CD4-positive, alpha-beta memory T cell (primary cell): ENCODE results near the gene PFDN1. TPM values are rescaled to one million over a fixed set of nuclear protein-coding genes. Genes with fewer than 3 reads are reported as not detected.

Source experiments
- CTCF ChIA-PET: fragments of 350-600 bp; sonication (Branson Sonifier 250); formaldehyde crosslinking; loops from one replicate; lab custom pipeline; 2021; ENCODE audit warnings: inconsistent platforms; ENCODE audit not compliant: partially characterized antibody; lab: Charles Lee
- POLR2A ChIA-PET: fragments of 350-600 bp; sonication (Branson Sonifier 250); formaldehyde crosslinking; loops from one replicate; lab custom pipeline; 2021; ENCODE audit not compliant: partially characterized antibody; lab: Charles Lee
- DNase-seq, 5 donors: peaks; one replicate each; pipeline versions ENCODE4 v3.0.0 to v3.0.0-alpha.2; 2020 to 2022; ENCODE audit warnings: mixed read lengths in 1 of 5
- H3K27ac ChIP-seq: one replicate; pipeline ENCODE4 v1.7.0; 2013; ENCODE audit warnings: low read depth, low read length
- H3K27me3 ChIP-seq: 2 replicates; pipeline ENCODE4 v1.7.0; 2013; ENCODE audit warnings: mild to moderate bottlenecking, low read length, moderate library complexity; ENCODE audit not compliant: insufficient read depth
- H3K36me3 ChIP-seq: 2 replicates; pipeline ENCODE4 v1.7.0; 2013; ENCODE audit warnings: mild to moderate bottlenecking, low read length, moderate library complexity; ENCODE audit not compliant: insufficient read depth
- H3K4me1 ChIP-seq: 2 replicates; pipeline ENCODE4 v1.7.0; 2013; ENCODE audit warnings: mild to moderate bottlenecking, low read length, moderate library complexity; ENCODE audit not compliant: insufficient read depth
- H3K4me3 ChIP-seq, 2 donors: one replicate each; pipeline ENCODE4 v1.7.0; 2013; ENCODE audit warnings: low read length in 2 of 2, mild to moderate bottlenecking in 1 of 2
- H3K9me3 ChIP-seq, 2 donors: one replicate each; pipeline ENCODE4 v1.7.0; 2013; ENCODE audit warnings: low read length in 2 of 2, control low read depth in 1 of 2; ENCODE audit not compliant: control insufficient read depth in 1 of 2
- H3K27ac Mint-ChIP-seq, 7 donors: one replicate each; pipeline ENCODE4 v1.8.0; 2020 to 2021; ENCODE audit warnings: mixed read lengths in 7 of 7, mild to moderate bottlenecking in 6 of 7, inconsistent platforms in 3 of 7, moderate library complexity in 3 of 7
- H3K27me3 Mint-ChIP-seq, 2 donors: one replicate each; pipeline ENCODE4 v1.8.0; 2020 to 2021; ENCODE audit warnings: mixed read lengths in 2 of 2
- H3K36me3 Mint-ChIP-seq, 2 donors: one replicate each; pipeline ENCODE4 v1.8.0; 2020 to 2021; ENCODE audit warnings: mixed read lengths in 2 of 2, inconsistent platforms in 1 of 2, mild to moderate bottlenecking in 1 of 2
- H3K4me1 Mint-ChIP-seq, 4 donors: one replicate each; pipeline ENCODE4 v1.8.0; 2020 to 2021; ENCODE audit warnings: mixed read lengths in 4 of 4, mild to moderate bottlenecking in 1 of 4
- H3K4me3 Mint-ChIP-seq, 8 donors: one replicate each; pipeline ENCODE4 v1.8.0; 2020 to 2021; ENCODE audit warnings: mixed read lengths in 8 of 8, mild to moderate bottlenecking in 7 of 8, moderate library complexity in 6 of 8, inconsistent platforms in 3 of 8
- H3K9me3 Mint-ChIP-seq, 8 donors: one replicate each; pipeline ENCODE4 v1.8.0; 2020 to 2021; ENCODE audit warnings: mixed read lengths in 8 of 8, mild to moderate bottlenecking in 5 of 8, inconsistent platforms in 3 of 8, moderate library complexity in 1 of 8
- intact Hi-C: fragments of 100-400 bp; cut with micrococcal nuclease; formaldehyde crosslinking; loops from one replicate; pipeline ENCODE4 v1.15.1; 2023
- polyA plus RNA-seq, 2 donors: library from polyadenylated mRNA; unstranded; fragments of 300-500 nt; fragmentation: Illumina TruSeq; gene quantifications; one replicate each; pipeline ENCODE4 v1.2.3, GENCODE V29; 2021
- total RNA-seq, 2 experiments: library from RNA; stranded (reverse); gene quantifications; one replicate each; pipeline ENCODE4 v1.2.3, GENCODE V29; 2021

Gene PFDN1
- total and polyA plus RNA-seq, 4 experiments from 2014 or later, result 24.8 to 223 (median 70.9) TPM

DNA sequence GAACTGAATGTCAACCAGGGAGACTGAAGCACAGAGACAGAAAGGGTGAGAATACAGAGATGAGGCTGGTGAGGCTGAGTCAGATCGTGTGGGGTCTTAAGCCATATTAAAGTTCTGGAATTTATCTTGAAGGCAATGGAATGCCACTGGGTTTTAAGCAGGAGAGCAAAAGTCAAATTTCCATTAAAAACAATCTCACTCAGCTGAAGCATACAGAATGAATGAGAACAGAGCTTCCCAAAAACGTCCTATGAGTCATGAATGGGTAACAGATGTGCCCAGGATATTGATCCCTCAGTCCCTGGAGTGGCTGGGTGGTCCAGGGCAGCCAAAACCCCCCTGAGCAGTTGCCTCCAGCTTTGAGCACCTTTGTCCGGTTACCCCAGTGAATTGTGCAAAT lies 44.9 kb downstream of the PFDN1 start:
- CTCF ChIA-PET, result interaction anchor here (1.0 to 5.7 kb wide), 5 partner anchors 14 to 100 kb away, joined by 3 to 37 read pairs (median 3); no protein-coding TSS in a partner anchor
- peak overlapping the region; percentile 54 to 94 (median 91) for H3K27ac Mint-ChIP-seq
- H3K9me3 ChIP-seq, result no peaks in the 10 kb centered on the region
- peak overlapping the region; percentile 12 for H3K27ac ChIP-seq
- DNase-seq, result no peak
- H3K27me3 ChIP-seq, result no peaks in the 10 kb centered on the region
- peaks cover 0 to 3% (median 0%) of the 10 kb centered on the region in 8 donors for H3K9me3 Mint-ChIP-seq
- H3K36me3 Mint-ChIP-seq, result peaks cover 28 to 31% of the 10 kb centered on the region in 2 donors
- H3K4me1 ChIP-seq, result peaks cover 66% of the 10 kb centered on the region
- POLR2A ChIA-PET, result interaction anchor here (0.7 kb wide), 1 partner anchor 13 kb away, joined by 3 read pairs; no protein-coding TSS in a partner anchor
- intact Hi-C loops, result loop anchor here (5.0 kb wide), 1 partner anchor 39 kb away; no protein-coding TSS in a partner anchor
- H3K36me3 ChIP-seq, result no peaks in the 10 kb centered on the region
- H3K4me3 Mint-ChIP-seq, result peak overlapping the region in 5 of 8 donors; percentile 2 to 43 (median 10)
- H3K4me1 Mint-ChIP-seq, result peaks cover 38 to 50% (median 42%) of the 10 kb centered on the region in 4 donors
- H3K4me3 ChIP-seq, result no peak overlapping the region
- no peaks in the 10 kb centered on the region for H3K27me3 Mint-ChIP-seq

DNA sequence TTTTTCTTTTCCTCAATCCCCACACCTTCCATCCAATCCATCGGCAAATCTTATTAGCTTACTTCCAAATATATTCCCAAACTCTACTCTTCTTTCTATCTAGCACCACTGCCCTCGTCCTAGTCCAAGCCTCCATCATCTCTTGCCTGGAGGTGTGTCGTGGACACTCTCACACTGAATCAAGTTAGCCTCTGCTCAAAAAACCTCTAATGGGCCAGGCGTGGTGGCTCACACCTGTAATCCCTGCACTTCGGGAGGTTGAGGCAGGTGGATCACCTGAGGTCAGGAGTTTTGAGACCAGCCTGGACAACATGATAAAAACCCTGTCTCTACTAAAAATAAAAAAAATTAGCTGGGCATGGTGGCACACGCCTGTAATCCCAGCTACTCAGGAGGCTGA lies 46.2 kb downstream of the PFDN1 start:
- POLR2A ChIA-PET, result no interaction called here
- peaks cover 31 to 53% (median 47%) of the 10 kb centered on the region in 4 donors for H3K4me1 Mint-ChIP-seq
- DNase-seq, result no peak
- H3K27ac Mint-ChIP-seq, result no peak overlapping the region
- peaks cover 21 to 27% of the 10 kb centered on the region in 2 donors for H3K36me3 Mint-ChIP-seq
- CTCF ChIA-PET, result interaction anchor here (1.3 to 5.7 kb wide), 5 partner anchors 13 to 95 kb away, joined by 5 to 37 read pairs (median 6); partner anchors contain the start of gene HBEGF
- H3K4me3 Mint-ChIP-seq, result no peak overlapping the region
- H3K27me3 ChIP-seq, result no peaks in the 10 kb centered on the region
- intact Hi-C loops, result loop anchor here (5.0 kb wide), 1 partner anchor 41 kb away; no protein-coding TSS in a partner anchor
- no peaks in the 10 kb centered on the region for H3K9me3 ChIP-seq
- H3K36me3 ChIP-seq, result no peaks in the 10 kb centered on the region
- H3K27me3 Mint-ChIP-seq, result no peaks in the 10 kb centered on the region
- H3K27ac ChIP-seq, result no peak overlapping the region
- peaks cover 0 to 3% (median 0%) of the 10 kb centered on the region in 8 donors for H3K9me3 Mint-ChIP-seq
- H3K4me3 ChIP-seq, result no peak overlapping the region
- peaks cover 72% of the 10 kb centered on the region for H3K4me1 ChIP-seq

DNA sequence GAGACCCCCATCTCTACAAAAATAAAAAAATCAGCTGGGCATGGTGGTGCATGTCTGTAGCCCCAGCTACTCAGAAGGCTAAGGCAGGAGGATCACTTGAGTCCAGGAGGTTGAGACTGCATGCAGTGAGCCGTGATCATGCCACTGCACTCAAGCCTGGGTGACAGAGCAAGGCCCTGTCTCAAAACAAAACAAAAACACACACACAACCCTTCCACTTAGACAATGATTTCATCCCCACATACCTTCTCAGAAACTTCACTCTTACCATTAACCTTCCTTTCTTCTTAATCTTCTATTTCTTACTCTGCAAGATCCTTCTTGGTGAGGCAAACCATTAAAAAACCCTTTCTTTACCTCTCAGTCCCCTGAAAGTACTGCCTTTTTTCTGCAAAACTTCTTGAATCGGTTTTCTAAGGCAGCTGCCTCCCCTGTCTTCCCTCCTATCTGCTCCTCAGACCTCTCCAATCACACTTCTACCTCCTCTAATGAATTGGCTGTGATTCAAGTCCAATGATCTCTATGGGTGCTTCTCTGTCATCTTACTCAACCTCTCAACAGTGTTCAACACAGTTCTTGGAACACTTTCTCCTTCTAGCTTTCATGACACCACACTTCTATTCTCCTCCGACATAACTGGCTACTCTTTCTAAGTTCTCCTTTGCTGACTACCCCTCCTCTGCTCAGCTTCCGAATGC lies 47.3 kb downstream of the PFDN1 start:
- Histone ChIP-seq H3K9me3 (no peaks in the 10 kb centered on the region), H3K27ac (no peak overlapping the region), H3K4me3 (no peak overlapping the region), H3K4me1 (peaks cover 73% of the 10 kb centered on the region), H3K36me3 (no peaks in the 10 kb centered on the region), H3K27me3 (no peaks in the 10 kb centered on the region)
- intact Hi-C loops, result loop anchor here (5.0 kb wide), 1 partner anchor 42 kb away; no protein-coding TSS in a partner anchor
- no peaks in the 10 kb centered on the region for H3K27me3 Mint-ChIP-seq
- H3K36me3 Mint-ChIP-seq, result peaks cover 14 to 28% of the 10 kb centered on the region in 2 donors
- H3K27ac Mint-ChIP-seq, result no peak overlapping the region
- ChIA-PET POLR2A (no interaction called here), CTCF (interaction anchor here (0.8 to 5.7 kb wide), 6 partner anchors 9 to 108 kb away, joined by 3 to 37 read pairs (median 4); partner anchors contain the start of gene HBEGF)
- no peak for DNase-seq
- no peak overlapping the region for H3K4me3 Mint-ChIP-seq
- peaks cover 0 to 3% (median 0%) of the 10 kb centered on the region in 8 donors for H3K9me3 Mint-ChIP-seq
- peaks cover 26 to 53% (median 49%) of the 10 kb centered on the region in 4 donors for H3K4me1 Mint-ChIP-seq

GRCh38 chr5:140253985-140254384 lies 48.9 kb downstream of the PFDN1 start:
- Mint-ChIP-seq H3K27ac (peak overlapping the region in 2 of 7 donors; percentile 11 to 50), H3K9me3 (no peaks in the 10 kb centered on the region), H3K36me3 (peaks cover 6 to 23% of the 10 kb centered on the region in 2 donors), H3K4me3 (no peak overlapping the region), H3K4me1 (peaks cover 31 to 55% (median 46%) of the 10 kb centered on the region in 4 donors), H3K27me3 (no peaks in the 10 kb centered on the region)
- H3K4me3 ChIP-seq, result no peak overlapping the region
- H3K27ac ChIP-seq, result no peak overlapping the region
- ChIA-PET POLR2A (no interaction called here), CTCF (interaction anchor here (1.0 to 17.3 kb wide), 3 partner anchors 10 to 95 kb away, joined by 3 to 518 read pairs (median 37); partner anchors contain the start of gene HBEGF)
- no peaks in the 10 kb centered on the region for H3K36me3 ChIP-seq
- H3K27me3 ChIP-seq, result no peaks in the 10 kb centered on the region
- intact Hi-C loops, result no loop called here
- H3K4me1 ChIP-seq, result peaks cover 75% of the 10 kb centered on the region
- no peak for DNase-seq
- H3K9me3 ChIP-seq, result no peaks in the 10 kb centered on the region

GRCh38 chr5:140252470-140253126 lies 50.3 kb downstream of the PFDN1 start:
- intact Hi-C loops, result no loop called here
- ChIA-PET CTCF (interaction anchor here (0.8 to 17.3 kb wide), 6 partner anchors 8 to 111 kb away, joined by 3 to 518 read pairs (median 3); partner anchors contain the start of genes HBEGF and PFDN1), POLR2A (interaction anchor here (0.8 to 1.3 kb wide), 3 partner anchors 8 to 15 kb away, joined by 4 read pairs; no protein-coding TSS in a partner anchor)
- Histone ChIP-seq H3K9me3 (no peaks in the 10 kb centered on the region), H3K4me3 (no peak overlapping the region), H3K27me3 (no peaks in the 10 kb centered on the region), H3K4me1 (peaks cover 62% of the 10 kb centered on the region), H3K27ac (peak overlapping the region; percentile 21), H3K36me3 (no peaks in the 10 kb centered on the region)
- Mint-ChIP-seq H3K9me3 (no peaks in the 10 kb centered on the region), H3K36me3 (peaks cover 2 to 11% of the 10 kb centered on the region in 2 donors), H3K27me3 (no peaks in the 10 kb centered on the region), H3K27ac (peak overlapping the region; percentile 54 to 97 (median 95)), H3K4me1 (peaks cover 21 to 41% (median 34%) of the 10 kb centered on the region in 4 donors), H3K4me3 (peak overlapping the region in 3 of 8 donors; percentile 17 to 22 (median 19))
- DNase-seq, result no peak

GRCh38 chr5:140251527-140251973 lies 51.4 kb downstream of the PFDN1 start:
- Mint-ChIP-seq H3K4me3 (peak overlapping the region in 7 of 8 donors; percentile 40 to 81 (median 60)), H3K27ac (peak overlapping the region; percentile 54 to 97 (median 95)), H3K4me1 (peaks cover 15 to 39% (median 29%) of the 10 kb centered on the region in 4 donors), H3K27me3 (no peaks in the 10 kb centered on the region), H3K36me3 (peaks cover 0 to 7% of the 10 kb centered on the region in 2 donors), H3K9me3 (no peaks in the 10 kb centered on the region)
- Histone ChIP-seq H3K4me3 (no peak overlapping the region), H3K4me1 (peaks cover 57% of the 10 kb centered on the region), H3K36me3 (no peaks in the 10 kb centered on the region), H3K27ac (peak overlapping the region; percentile 12), H3K9me3 (no peaks in the 10 kb centered on the region), H3K27me3 (no peaks in the 10 kb centered on the region)
- ChIA-PET POLR2A (interaction anchor here (1.0 to 1.3 kb wide), 3 partner anchors 10 to 94 kb away, joined by 3 to 4 read pairs (median 4); no protein-coding TSS in a partner anchor), CTCF (interaction anchor here (0.7 to 17.3 kb wide), 7 partner anchors 11 to 468 kb away, joined by 3 to 518 read pairs (median 3); partner anchors contain the start of genes CYSTM1, HBEGF and PFDN1)
- DNase-seq, result peak; percentile 48 to 80 (median 58)
- intact Hi-C loops, result no loop called here
